Naive thymus-derived CD4-positive, alpha-beta T cell (primary cell): Measurements from ENCODE around the gene DOCK4. TPM values are rescaled to one million over a fixed set of nuclear protein-coding genes. Genes with fewer than 3 reads are reported as not detected.

ENCODE experiments used
- ATAC-seq: fragments of 150-1000 bp; cut with Tn5 transposase; 2 replicates; pipeline ENCODE4 v1.10.0; 2021; ENCODE audit warnings: mild to moderate bottlenecking, moderate library complexity
- CTCF ChIA-PET: fragments of 350-600 bp; sonication (Branson Sonifier 250); formaldehyde crosslinking; loops from one replicate; lab custom pipeline; 2021; ENCODE audit warnings: antibody characterized with exemption; lab: Charles Lee
- POLR2A ChIA-PET: fragments of 350-600 bp; sonication (Branson Sonifier 250); formaldehyde crosslinking; loops from one replicate; lab custom pipeline; 2021; ENCODE audit warnings: antibody characterized with exemption, inconsistent platforms; lab: Charles Lee
- DNase-seq, 9 donors: peaks; one replicate each; pipeline versions ENCODE4 v3.0.0 to v3.0.0-alpha.2; 2020 to 2022; ENCODE audit warnings: mixed read lengths in 1 of 9
- H3K27ac ChIP-seq: one replicate; pipeline ENCODE4 v1.7.0; 2013; ENCODE audit warnings: mild to moderate bottlenecking, low read depth, low read length, moderate library complexity
- H3K27me3 ChIP-seq, 2 donors: one replicate each; pipeline ENCODE4 v1.7.0; 2013; ENCODE audit warnings: low read length in 2 of 2, mild to moderate bottlenecking in 2 of 2, moderate library complexity in 2 of 2; ENCODE audit not compliant: control insufficient read depth in 2 of 2, insufficient read depth in 2 of 2
- H3K36me3 ChIP-seq, 3 experiments: 1 replicate in 2 of 3; 2 replicates in 1 of 3; pipeline ENCODE4 v1.7.0; 2013; ENCODE audit warnings: low read length in 3 of 3, mild to moderate bottlenecking in 3 of 3, moderate library complexity in 1 of 3; ENCODE audit not compliant: insufficient read depth in 3 of 3, control insufficient read depth in 2 of 3
- H3K4me1 ChIP-seq, 2 donors: one replicate each; pipeline ENCODE4 v1.7.0; 2013; ENCODE audit warnings: low read length in 2 of 2, mild to moderate bottlenecking in 2 of 2, moderate library complexity in 1 of 2; ENCODE audit not compliant: control insufficient read depth in 2 of 2, insufficient read depth in 2 of 2
- H3K4me3 ChIP-seq: 2 replicates; pipeline ENCODE4 v1.7.0; 2013; ENCODE audit warnings: mild to moderate bottlenecking, low read length
- H3K9me3 ChIP-seq, 3 experiments: 1 replicate in 2 of 3; 2 replicates in 1 of 3; pipeline ENCODE4 v1.7.0; 2013; ENCODE audit warnings: low read length in 3 of 3; ENCODE audit not compliant: control insufficient read depth in 2 of 3
- H3K27ac Mint-ChIP-seq, 9 donors: one replicate each; pipeline ENCODE4 v1.8.0; 2020 to 2022; ENCODE audit warnings: mixed read lengths in 9 of 9, mild to moderate bottlenecking in 8 of 9, moderate library complexity in 5 of 9, inconsistent platforms in 2 of 9
- H3K27me3 Mint-ChIP-seq, 5 donors: one replicate each; pipeline ENCODE4 v1.8.0; 2021 to 2022; ENCODE audit warnings: mixed read lengths in 5 of 5, mild to moderate bottlenecking in 1 of 5
- H3K36me3 Mint-ChIP-seq, 5 donors: one replicate each; pipeline ENCODE4 v1.8.0; 2020 to 2022; ENCODE audit warnings: mixed read lengths in 5 of 5, mild to moderate bottlenecking in 3 of 5, inconsistent platforms in 1 of 5
- H3K4me1 Mint-ChIP-seq, 7 donors: one replicate each; pipeline ENCODE4 v1.8.0; 2020 to 2022; ENCODE audit warnings: mixed read lengths in 7 of 7, mild to moderate bottlenecking in 3 of 7, inconsistent platforms in 1 of 7
- H3K4me3 Mint-ChIP-seq, 10 donors: one replicate each; pipeline ENCODE4 v1.8.0; 2020 to 2022; ENCODE audit warnings: mild to moderate bottlenecking in 10 of 10, mixed read lengths in 10 of 10, moderate library complexity in 6 of 10, inconsistent platforms in 2 of 10
- H3K9me3 Mint-ChIP-seq, 11 donors: one replicate each; pipeline ENCODE4 v1.8.0; 2020 to 2022; ENCODE audit warnings: mixed read lengths in 11 of 11, mild to moderate bottlenecking in 4 of 11, inconsistent platforms in 1 of 11, moderate library complexity in 1 of 11
- intact Hi-C, 2 donors: fragments of 100-400 bp; cut with micrococcal nuclease; formaldehyde crosslinking; loops; one replicate each; pipeline ENCODE4 v1.15.1; 2023
- polyA plus RNA-seq, 2 donors: library from polyadenylated mRNA; unstranded; fragments of 300-500 nt; fragmentation: Illumina TruSeq; gene quantifications; one replicate each; pipeline ENCODE4 v1.2.3, GENCODE V29; 2021
- total RNA-seq, 6 experiments: library from RNA in 5 of 6; stranded (reverse) in 5 of 6; gene quantifications; 1 replicate in 5 of 6; 2 replicates in 1 of 6; pipeline ENCODE4 v1.2.3 and lab custom pipeline; 2021 to 2026

Gene DOCK4
- total and polyA plus RNA-seq, 7 experiments from 2014 or later: 0.16 to 3.1 (median 2.2) TPM; not detected in 1

- H3K27ac ChIP-seq: no peak overlapping the region
- DNase-seq (no peak), ATAC-seq (no peak)
- no peak overlapping the region for H3K4me3 Mint-ChIP-seq
- peaks cover 0 to 10% (median 7%) of the 10 kb centered on the region in 7 donors for H3K4me1 Mint-ChIP-seq
- no peaks in the 10 kb centered on the region for H3K36me3 Mint-ChIP-seq
- CTCF ChIA-PET: no interaction called here
- no peaks in the 10 kb centered on the region for H3K27me3 ChIP-seq
- POLR2A ChIA-PET: no interaction called here
- H3K4me1 ChIP-seq: no peaks in the 10 kb centered on the region
- H3K27me3 Mint-ChIP-seq: peaks cover 7 to 40% (median 26%) of the 10 kb centered on the region in 5 donors
- intact Hi-C loops: loop anchor here in 1 of 2 donors (10.0 kb wide), 1 partner anchor 335 kb away; no protein-coding TSS in a partner anchor
- H3K9me3 Mint-ChIP-seq: peaks cover 0 to 2% (median 0%) of the 10 kb centered on the region in 11 donors
- no peaks in the 10 kb centered on the region for H3K9me3 ChIP-seq
- no peak overlapping the region for H3K4me3 ChIP-seq
- H3K36me3 ChIP-seq: no peaks in the 10 kb centered on the region
- no peak overlapping the region for H3K27ac Mint-ChIP-seq
Observed at GRCh38 chr7:112079673-112080072, 126.5 kb downstream of the DOCK4 start.

DNA sequence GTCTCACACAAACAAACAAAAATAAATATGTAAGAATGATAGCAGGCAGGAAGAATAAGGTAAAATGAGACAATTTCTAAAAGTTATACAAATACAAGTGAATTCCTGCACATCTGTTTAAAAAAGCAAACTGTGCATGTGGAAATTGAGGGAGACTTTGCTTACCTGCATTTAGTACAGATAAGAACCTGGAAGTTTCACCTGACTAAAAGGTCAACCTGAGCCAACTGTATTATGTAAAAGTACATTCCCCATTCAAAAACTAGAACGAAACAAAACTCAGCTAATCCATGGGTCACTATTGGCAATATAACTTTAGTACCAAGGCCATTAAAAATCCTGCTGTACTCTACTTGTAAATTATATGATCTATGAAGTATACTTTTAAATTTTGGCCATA, 127.1 kb downstream of the DOCK4 start:
- H3K27me3 Mint-ChIP-seq: peaks cover 5 to 44% (median 29%) of the 10 kb centered on the region in 5 donors
- H3K4me1 Mint-ChIP-seq: peaks cover 0 to 10% (median 7%) of the 10 kb centered on the region in 7 donors
- H3K27ac ChIP-seq: no peak overlapping the region
- ATAC-seq: no peak
- no peaks in the 10 kb centered on the region for H3K9me3 ChIP-seq
- peaks cover 0 to 2% (median 0%) of the 10 kb centered on the region in 11 donors for H3K9me3 Mint-ChIP-seq
- no peak overlapping the region for H3K27ac Mint-ChIP-seq
- intact Hi-C loops: no loop called here
- H3K36me3 ChIP-seq: no peaks in the 10 kb centered on the region
- H3K36me3 Mint-ChIP-seq: no peaks in the 10 kb centered on the region
- no peak for DNase-seq
- H3K4me1 ChIP-seq: no peaks in the 10 kb centered on the region
- CTCF ChIA-PET: no interaction called here
- H3K4me3 Mint-ChIP-seq: no peak overlapping the region
- POLR2A ChIA-PET: no interaction called here
- no peak overlapping the region for H3K4me3 ChIP-seq
- H3K27me3 ChIP-seq: no peaks in the 10 kb centered on the region

DNA sequence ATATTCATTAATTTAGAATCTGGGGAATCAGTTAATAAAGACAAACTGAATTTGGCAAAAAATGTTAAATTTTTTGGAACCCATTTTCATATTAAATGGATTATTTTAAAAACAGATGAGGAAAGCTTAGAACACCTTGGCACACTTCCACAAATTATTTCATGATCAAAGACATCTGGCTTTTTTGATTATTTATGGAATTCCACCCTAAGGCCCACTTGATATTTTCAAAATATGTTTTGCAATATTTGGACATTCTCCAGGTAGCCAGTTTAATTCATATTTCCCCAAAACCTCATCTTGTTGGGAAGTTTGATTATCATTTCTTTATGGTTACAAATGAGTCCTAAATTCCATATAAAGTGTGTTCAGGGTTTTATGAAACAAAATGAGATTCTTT, 129.9 kb downstream of the DOCK4 start:
- Histone ChIP-seq H3K4me1 (no peaks in the 10 kb centered on the region), H3K27ac (no peak overlapping the region), H3K36me3 (no peaks in the 10 kb centered on the region), H3K4me3 (no peak overlapping the region), H3K27me3 (peaks cover 0 to 2% of the 10 kb centered on the region in 2 donors), H3K9me3 (no peaks in the 10 kb centered on the region)
- Mint-ChIP-seq H3K9me3 (peaks cover 0 to 3% (median 0%) of the 10 kb centered on the region in 11 donors), H3K27me3 (peaks cover 5 to 45% (median 29%) of the 10 kb centered on the region in 5 donors), H3K36me3 (no peaks in the 10 kb centered on the region), H3K4me3 (no peak overlapping the region), H3K4me1 (peaks cover 0 to 10% (median 7%) of the 10 kb centered on the region in 7 donors), H3K27ac (no peak overlapping the region)
- ChIA-PET CTCF (no interaction called here), POLR2A (no interaction called here)
- intact Hi-C loops: no loop called here
- ATAC-seq (no peak), DNase-seq (no peak)

GRCh38 chr7:112074464-112074863, 131.7 kb downstream of the DOCK4 start:
- H3K27ac ChIP-seq: no peak overlapping the region
- no peak overlapping the region for H3K4me3 ChIP-seq
- Mint-ChIP-seq H3K9me3 (peaks cover 0 to 3% (median 0%) of the 10 kb centered on the region in 11 donors), H3K36me3 (no peaks in the 10 kb centered on the region), H3K27me3 (peaks cover 0 to 45% (median 28%) of the 10 kb centered on the region in 5 donors), H3K4me1 (no peaks in the 10 kb centered on the region), H3K27ac (no peak overlapping the region), H3K4me3 (no peak overlapping the region)
- intact Hi-C loops: no loop called here
- ATAC-seq (no peak), DNase-seq (no peak)
- CTCF ChIA-PET: no interaction called here
- H3K36me3 ChIP-seq: no peaks in the 10 kb centered on the region
- no peaks in the 10 kb centered on the region for H3K9me3 ChIP-seq
- no peaks in the 10 kb centered on the region for H3K4me1 ChIP-seq
- POLR2A ChIA-PET: no interaction called here
- peaks cover 0 to 3% of the 10 kb centered on the region in 2 donors for H3K27me3 ChIP-seq

- POLR2A ChIA-PET: no interaction called here
- Mint-ChIP-seq H3K4me3 (no peak overlapping the region), H3K27ac (no peak overlapping the region), H3K27me3 (peaks cover 0 to 42% (median 27%) of the 10 kb centered on the region in 5 donors), H3K4me1 (no peaks in the 10 kb centered on the region), H3K9me3 (peaks cover 0 to 3% (median 0%) of the 10 kb centered on the region in 11 donors), H3K36me3 (no peaks in the 10 kb centered on the region)
- ATAC-seq (no peak), DNase-seq (no peak)
- H3K9me3 ChIP-seq: no peaks in the 10 kb centered on the region
- intact Hi-C loops: no loop called here
- H3K27me3 ChIP-seq: peaks cover 0 to 3% of the 10 kb centered on the region in 2 donors
- CTCF ChIA-PET: no interaction called here
- no peak overlapping the region for H3K4me3 ChIP-seq
- H3K27ac ChIP-seq: no peak overlapping the region
- H3K36me3 ChIP-seq: no peaks in the 10 kb centered on the region
- no peaks in the 10 kb centered on the region for H3K4me1 ChIP-seq
Observed at GRCh38 chr7:112073530-112073929, 132.7 kb downstream of the DOCK4 start.

DNA sequence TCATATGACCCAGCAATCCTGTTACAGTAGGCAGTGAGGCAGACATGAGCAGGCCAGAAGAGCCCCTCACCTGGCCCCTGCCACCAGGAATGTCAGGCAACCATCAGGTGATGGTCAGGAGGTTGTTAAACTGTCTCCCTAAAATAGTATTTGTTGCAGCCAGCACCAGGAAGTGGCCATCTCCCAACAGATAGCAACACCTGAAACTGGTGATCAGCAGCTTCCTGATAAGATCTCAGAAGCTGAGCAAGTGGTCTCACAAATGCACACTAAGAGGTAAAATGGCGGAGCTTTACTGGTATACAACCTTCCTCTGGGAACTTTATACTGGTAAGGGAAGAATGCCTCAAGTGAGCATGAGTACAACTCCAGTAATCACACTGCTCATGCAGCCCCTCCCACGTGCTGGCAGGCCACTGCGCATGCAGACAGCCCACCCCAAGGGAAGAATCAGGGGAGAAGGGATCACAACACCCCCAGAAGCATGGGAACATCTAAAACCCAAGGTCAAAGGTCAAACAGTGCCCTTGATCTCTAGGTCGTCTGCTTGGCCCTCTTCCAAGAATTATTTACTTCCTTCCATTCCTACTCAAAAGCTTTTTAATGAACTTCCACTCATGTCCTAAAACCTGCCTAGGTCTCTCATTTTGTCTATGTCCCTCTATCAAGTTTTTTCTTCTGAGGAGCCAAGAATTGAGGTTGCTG, 133.5 kb downstream of the DOCK4 start:
- H3K4me3 Mint-ChIP-seq: no peak overlapping the region
- H3K27ac Mint-ChIP-seq: no peak overlapping the region
- Histone ChIP-seq H3K27ac (no peak overlapping the region), H3K9me3 (no peaks in the 10 kb centered on the region), H3K4me3 (no peak overlapping the region), H3K4me1 (no peaks in the 10 kb centered on the region), H3K36me3 (no peaks in the 10 kb centered on the region), H3K27me3 (peaks cover 0 to 3% of the 10 kb centered on the region in 2 donors)
- no peak for DNase-seq
- no peaks in the 10 kb centered on the region for H3K4me1 Mint-ChIP-seq
- H3K27me3 Mint-ChIP-seq: peaks cover 0 to 36% (median 21%) of the 10 kb centered on the region in 5 donors
- H3K36me3 Mint-ChIP-seq: no peaks in the 10 kb centered on the region
- CTCF ChIA-PET: no interaction called here
- ATAC-seq: no peak
- intact Hi-C loops: no loop called here
- H3K9me3 Mint-ChIP-seq: peaks cover 0 to 3% (median 0%) of the 10 kb centered on the region in 11 donors
- POLR2A ChIA-PET: no interaction called here

- ATAC-seq (no peak), DNase-seq (no peak)
- Mint-ChIP-seq H3K36me3 (no peaks in the 10 kb centered on the region), H3K4me1 (no peaks in the 10 kb centered on the region), H3K27ac (no peak overlapping the region), H3K9me3 (peaks cover 0 to 3% (median 0%) of the 10 kb centered on the region in 11 donors), H3K27me3 (peaks cover 0 to 34% (median 20%) of the 10 kb centered on the region in 5 donors), H3K4me3 (no peak overlapping the region)
- ChIA-PET POLR2A (no interaction called here), CTCF (no interaction called here)
- intact Hi-C loops: no loop called here
- Histone ChIP-seq H3K27me3 (peaks cover 0 to 3% of the 10 kb centered on the region in 2 donors), H3K27ac (no peak overlapping the region), H3K36me3 (no peaks in the 10 kb centered on the region), H3K4me3 (no peak overlapping the region), H3K9me3 (no peaks in the 10 kb centered on the region), H3K4me1 (no peaks in the 10 kb centered on the region)
Observed at GRCh38 chr7:112071856-112072255, 134.3 kb downstream of the DOCK4 start.
